GM19238 (cell line): Measurements from ENCODE around the gene GALNT9.

ENCODE experiments used
- DNase-seq: peaks from one replicate; pipeline ENCODE4 v3.0.0; 2011; ENCODE audit warnings: low spot score; ENCODE audit not compliant: insufficient read length

GALNT9 gene

DNA sequence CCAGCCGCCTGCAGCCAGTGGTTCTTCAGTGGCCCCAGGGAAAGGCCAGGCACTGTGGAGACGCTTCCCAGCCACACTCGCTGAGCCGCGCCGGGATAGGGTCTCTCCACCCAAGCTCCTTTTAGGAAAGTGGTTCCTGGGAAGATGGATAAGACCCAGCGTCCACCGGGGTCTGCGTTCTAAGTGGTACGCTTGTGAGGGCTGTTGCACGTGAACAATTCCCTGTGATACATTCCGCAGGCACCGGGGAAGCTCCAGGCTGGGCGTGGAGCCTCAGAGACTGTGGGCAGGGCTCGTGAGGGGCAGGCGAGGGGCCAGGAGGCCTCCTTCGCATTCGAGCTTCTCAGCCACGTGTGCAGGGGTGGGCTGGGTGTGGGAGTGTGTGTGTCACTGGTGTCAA lies 48.4 kb downstream of the GALNT9 start:
- no peak for DNase-seq

DNA sequence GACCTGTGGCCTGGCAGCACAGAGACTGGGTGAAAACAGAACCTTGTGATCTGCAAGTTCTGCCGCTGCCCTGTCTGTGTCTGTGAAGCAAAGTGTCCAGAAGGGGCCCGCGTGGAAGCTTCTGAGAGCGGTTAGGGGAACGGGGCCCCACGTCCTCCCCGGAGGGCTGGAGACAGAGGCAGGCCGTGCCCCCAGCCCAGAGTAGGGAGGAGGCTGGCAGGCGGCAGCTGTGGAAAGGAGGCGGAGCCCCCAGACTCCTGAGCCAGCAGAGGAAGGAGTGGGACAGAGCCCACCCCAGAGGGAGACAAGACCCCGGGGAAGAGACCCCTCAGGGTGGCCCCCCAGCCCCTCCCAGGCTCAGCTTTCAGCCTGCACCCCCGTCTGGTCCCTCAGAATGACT lies 49.0 kb downstream of the GALNT9 start:
- DNase-seq: no peak

DNA sequence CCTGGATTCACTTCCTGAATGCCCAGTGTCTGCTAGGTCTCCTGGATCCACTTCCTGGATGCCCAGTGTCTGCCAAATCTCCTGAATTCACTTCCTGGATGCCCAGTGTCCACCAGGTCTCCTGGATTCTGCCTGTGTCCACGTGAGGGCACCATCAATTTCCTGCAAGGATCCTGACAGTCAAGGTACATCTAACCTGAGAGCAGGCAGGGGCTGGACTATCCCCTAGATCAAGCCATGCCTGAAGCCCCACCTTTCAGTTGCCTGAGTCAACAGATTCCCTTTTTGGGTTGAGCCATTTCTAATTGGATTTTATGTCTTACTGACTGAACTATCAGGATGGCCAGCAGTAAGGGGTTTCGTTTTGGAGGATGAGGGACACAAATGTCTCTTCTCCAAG lies 49.5 kb downstream of the GALNT9 start:
- DNase-seq: no peak

DNA sequence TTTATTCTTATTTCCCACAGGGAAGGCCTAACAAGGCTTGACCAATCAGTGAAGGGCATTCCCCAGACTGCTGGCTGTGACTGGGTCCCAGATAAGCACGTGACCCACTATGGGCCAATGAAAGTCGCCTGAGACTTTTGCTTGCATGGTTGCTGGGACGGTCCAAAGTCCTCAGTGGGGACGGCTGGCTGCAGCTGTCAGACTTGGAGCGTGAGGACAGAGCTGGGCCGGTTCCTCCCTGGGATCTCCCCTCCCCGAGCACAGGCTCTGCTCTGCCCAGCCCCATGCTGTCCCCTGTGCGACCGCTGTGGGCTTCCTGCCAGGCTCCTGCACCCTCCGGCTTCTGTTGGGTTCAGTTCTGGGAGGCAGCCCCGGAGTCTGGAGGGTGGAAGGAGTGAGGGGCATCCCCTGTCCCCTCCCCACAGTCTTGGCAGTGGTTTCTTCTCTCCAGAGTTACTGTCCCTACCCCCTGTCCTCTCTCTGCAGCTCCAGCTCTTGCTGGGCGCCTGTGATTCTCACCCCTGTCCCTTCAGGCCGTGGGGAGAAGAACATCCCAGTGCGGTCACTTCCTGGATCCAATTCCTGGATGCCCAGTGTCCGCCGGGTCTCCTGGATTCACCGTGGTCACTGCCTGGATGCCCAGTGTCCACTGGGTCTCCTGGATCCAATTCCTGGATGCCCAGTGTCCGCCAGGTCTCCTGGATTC lies 50.1 kb downstream of the GALNT9 start:
- no peak for DNase-seq

DNA sequence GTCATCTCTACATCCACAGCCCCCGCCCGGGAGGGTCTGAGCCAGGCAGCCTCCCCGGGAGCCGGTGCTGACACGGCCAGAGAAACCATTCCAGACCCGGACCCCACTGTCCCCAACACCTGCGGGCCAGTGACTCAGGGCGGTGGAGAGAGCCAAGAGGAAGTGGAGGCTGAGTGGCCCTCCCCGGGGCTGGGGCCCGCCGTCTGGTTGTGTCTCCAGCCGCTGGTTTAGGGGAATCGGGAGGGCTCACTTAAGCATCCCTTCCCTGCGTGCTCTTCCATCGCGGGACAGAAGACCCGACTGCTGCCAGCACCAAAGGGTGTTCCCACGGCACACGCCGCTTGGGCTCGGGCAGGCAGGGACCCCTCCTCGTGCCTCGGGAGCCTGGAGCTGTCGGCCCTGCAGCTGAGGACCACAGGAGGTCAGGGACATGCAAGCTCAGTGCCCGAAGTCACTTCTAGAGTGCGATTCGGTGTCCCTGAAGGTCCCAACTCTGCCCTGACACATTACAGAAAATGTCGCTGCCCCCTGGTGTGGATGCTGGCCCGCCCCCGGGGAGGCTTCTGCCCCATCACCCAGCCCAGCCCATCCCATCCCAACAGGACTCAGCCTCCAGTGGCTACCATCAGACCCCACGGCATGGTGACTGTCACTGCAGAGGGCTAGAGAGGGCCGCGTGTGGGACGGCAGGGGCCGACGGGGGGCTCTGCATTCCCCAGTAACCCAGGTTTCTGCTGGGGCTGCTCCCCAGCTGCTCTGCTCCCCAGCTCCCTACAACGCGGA lies 50.8 kb downstream of the GALNT9 start:
- DNase-seq: no peak

DNA sequence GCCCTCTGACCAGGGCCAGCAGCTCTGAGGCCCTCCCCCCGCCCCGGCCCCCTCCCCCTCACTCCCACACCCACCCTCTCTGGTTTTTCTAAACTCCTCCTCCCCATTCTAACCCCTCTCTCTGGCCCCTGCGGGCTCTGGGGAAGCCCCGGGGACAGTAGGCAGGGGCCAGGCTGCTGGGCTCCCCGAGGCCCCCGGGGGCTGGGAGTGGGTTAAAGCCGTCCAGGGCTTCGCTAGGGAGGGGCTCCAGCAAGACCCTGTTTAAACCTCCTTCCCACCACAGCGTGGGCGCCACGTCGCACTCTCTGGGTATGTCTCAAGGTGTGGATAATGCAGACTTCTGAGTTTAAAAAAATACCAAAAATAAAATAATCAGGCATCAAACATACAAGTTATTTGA lies 51.4 kb downstream of the GALNT9 start:
- DNase-seq: no peak

DNA sequence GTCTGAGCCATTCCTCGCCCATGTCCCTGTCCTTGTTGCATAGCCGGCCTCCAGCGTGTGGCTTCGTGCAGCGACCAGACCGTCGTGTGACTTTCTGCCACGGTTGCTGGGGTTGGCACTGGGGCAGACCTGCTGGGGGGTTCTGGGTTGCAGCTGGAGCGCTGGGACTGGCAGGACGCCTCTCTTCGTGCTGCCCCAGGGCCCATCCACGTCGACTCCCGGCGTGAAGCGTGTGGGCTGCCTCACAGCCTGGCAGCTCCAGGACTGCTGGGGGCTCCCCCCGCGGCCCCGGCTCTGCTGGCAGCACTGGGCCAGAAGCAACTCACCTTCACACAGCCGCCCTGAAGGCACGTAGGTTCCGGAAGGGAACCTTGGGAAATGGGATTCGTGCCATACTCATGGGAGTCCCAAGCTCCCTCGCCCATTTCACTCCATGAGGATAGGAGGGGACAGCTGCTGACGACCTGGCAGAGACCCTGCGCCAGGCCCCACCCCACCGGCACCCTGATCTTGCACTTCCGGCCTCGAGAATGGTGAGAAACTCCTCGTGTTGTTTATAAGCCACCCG lies 51.9 kb downstream of the GALNT9 start:
- DNase-seq: no peak

DNA sequence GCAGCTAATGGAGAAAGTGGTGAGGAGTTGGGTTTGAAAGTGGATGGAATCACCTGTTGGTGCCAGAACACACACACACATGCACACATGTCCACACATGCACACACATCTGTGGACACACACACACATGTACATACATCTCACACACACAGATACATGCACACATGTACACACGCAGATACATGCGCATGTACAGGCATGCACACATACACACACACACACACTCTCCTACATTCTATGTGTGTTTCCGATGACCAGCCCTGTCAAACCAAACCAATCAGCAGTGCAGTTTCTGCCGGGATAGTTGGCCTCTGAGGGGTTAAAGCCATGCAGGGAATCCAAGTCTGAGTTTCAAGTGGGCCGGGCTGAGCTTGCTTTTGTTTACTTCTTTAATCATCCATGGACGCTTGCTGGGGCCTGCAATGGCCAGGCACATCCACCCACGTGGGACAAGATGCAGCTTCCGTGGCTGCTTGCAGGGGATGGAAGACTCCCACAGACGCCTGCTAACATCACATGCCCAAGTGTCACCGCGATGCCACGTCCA lies 52.5 kb downstream of the GALNT9 start:
- no peak for DNase-seq

DNA sequence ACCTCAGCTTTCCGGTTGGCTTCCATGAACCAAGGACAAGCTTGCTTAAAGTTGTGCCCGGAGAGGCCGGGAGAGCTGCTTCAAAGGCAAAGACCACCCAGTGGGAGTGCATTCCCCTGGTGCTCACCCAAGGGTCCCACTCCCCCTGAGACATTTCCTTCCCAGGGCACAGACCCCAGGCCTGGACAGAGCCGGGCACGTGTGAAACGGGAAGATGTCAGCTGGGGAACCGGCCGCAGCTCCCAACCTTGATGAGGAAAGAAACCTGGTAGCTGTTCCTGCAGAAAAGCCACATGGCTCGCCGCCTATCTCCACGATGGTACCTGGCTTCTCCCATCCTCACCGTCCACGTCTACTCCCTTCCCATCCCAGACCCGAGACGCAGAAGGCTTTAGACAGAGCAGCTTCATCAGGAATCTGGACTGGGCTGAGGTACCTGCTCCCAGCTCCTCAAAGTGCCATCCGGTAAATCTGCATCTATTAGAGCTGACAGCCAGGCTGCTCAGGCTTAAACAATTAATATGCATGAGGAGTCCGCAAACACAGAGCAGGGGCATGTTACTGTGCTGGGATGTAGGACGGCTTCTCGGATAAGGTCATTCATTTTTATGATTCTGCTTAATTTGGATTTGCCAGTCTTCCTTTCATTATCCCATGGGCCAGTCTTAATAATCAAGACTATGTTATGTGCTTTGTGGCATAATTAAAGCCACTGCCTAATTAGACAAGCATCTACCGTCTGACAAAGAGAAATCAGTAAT lies 53.1 kb downstream of the GALNT9 start:
- no peak for DNase-seq

DNA sequence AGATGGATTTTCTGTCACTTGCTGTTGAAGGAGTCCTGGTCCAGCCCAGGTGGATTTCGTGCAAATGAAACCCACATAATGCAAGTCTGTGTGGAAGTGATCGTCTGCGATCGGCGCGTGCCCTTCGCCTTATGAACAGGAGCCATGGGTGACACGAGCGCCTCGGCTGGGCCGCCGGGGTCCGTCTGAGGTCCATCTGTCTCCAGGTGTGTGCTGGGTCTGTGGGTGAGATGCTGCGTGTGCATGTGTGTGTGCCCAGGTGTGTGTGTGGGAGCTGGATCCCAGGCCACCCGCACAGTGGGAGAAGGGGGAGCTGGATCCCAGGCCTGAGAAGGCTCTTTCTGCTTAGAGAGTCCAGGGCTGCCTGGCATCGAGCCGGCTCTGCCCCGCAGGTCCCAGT lies 53.8 kb downstream of the GALNT9 start:
- no peak for DNase-seq

DNA sequence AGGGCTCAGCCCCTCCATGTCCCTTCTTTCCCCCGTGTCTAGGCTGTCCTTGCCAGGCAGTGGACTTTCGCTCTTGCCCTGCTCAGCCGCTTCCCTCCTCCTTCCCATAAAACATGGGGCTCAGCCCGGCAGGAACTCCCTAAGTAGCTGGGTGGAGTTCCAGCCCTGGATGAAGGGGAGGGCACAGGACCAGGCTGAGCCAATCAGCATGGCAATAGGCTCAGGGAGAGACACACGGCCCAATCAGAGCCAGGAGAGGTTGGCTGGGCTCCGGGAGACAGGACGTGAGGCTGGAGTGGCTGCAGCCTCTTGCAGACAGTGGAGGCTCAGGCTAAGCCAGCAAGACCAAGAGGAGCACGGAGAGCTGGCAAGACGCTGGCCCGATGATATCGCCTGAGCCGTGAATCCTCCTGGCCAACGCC lies 54.3 kb downstream of the GALNT9 start:
- DNase-seq: no peak

DNA sequence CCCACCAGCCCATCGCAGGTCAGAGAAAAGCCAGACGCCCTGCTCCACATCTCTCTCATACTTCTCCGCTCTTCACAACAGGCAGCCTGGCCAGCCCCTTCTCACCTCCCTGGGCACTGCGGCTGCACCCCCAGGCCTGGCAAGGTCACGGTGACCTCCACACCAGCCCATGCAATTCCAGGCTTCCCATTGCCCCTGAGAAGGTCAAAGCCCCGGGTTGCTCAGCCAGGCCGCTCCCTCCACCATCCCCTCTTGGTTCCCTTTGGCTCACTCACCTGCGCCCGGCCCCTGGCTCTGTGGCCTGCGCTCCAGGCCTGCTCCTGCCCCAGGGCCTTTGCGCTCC lies 55.4 kb downstream of the GALNT9 start:
- no peak for DNase-seq

DNA sequence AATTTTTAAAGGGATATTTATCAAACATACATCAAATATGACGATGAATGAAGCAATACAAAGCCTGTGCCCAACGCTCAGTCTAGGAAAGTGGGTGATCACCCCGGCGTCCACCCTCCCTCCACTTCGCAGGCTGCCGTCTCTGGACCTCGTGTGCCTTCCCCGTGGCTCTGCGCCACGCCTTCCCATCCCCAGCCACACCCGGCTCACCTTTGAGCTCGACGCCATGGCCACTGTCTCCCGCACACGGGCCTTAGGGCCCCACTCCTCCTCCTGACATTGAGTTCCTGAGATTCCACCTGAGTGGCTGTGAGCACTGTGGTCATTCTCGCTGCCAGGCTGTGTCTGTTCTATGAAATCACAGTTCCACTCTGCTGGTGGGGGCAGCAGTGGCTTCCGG lies 56.7 kb downstream of the GALNT9 start:
- DNase-seq: no peak

DNA sequence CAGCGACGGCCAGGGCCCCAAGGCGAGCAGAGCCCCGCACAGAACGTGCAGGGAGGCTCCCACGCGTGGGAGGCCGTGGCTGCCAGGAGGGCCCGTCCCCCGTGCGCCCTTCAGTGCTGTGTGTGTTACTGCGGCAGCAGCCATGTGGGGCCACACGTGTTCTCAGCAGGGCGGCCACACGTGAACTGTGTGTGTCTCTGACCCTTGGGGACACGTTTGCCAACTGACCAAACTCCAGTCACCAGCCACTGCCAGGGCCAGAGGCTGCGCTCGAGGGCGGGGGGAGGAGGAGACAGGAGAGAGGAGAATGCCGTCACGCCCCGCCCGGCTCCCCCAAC lies 57.7 kb downstream of the GALNT9 start:
- DNase-seq: no peak

DNA sequence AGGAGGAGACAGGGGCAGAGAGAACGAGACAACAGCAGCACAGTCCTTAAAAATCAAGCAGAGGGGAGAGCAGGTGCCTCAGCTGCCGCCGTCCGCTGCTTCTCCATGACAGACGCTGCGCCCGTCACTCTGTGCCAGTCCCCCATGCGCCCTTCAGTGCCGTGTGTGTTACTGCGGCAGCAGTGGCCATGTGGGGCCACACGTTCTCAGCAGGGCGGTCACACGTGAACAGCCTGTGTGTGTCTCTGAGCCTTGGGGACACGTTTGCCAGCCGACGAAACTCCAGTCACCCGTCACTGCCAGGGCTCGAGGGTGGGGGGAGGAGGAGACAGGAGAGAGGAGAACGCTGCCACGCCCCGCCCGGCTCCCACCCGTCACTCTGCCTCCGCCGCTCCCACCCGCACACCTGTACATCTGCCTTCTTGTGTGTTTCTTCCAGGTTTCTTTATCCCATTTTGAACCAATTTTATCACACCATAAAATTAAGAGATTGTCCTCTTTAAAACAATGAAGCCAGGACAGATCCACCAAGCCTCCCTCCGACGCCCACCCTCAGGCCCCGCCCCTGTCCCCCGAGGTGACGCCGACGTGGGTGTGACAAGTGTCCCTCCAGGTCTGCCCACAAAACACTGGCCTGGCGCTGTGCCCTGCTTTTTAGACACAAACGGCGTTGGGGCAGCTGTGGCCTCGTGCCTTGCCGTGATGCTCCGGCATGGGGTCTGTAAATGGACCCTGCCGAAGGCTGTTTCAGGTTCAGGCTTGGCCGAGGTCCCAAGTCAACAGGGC lies 58.2 kb downstream of the GALNT9 start:
- no peak for DNase-seq

DNA sequence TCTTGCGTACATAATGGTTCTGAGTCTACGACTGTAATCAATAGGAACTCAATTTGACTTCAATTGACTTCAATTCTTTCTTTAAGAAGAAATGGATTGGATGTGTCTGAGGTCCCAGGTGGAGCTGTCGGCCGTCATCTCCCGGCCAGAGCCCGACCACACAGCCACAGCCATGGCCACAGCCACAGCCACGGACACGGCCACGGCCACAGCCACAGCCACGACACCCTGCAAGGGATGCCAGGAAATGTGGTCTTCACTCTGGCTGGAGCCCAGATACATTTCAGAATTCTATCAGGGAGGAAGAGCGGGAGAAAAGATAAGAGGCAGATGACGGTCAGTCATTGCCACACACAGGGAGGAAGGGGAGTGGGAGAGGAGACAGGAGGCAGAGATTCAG lies 58.9 kb downstream of the GALNT9 start:
- DNase-seq: no peak

DNA sequence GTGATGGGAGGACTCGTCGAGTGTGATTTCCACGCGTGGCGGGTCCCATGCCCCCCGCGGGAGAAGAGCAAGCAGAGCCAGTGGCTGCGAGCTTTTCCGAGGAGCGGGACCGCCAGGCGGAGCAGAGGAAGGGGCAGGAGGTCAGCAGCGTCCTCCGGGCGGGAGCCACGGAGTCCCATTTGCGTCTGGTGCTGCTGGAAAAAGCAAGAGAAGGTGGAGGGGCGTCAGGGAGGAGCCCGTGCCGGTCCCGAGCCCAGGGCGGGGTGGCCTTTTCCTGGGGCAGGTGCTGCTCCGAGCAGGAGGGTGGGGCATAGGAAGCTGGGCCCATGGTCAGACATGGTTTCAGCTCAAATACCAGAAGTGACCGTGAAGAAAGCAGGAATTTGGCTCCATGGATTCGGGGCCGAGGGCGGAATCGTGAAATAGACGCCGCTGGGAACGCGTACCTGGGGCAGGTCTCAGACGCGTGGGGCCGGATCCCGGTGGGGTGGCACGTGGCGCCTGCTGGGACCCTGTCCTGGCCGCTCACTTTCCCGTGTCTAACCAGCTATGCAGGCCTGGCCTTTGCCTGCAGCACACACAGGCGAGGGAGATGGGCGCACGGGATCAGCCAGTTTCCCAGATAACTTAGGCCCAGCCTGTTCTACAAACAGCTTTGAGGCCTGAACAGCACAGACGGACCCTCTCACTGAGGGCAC lies 60.0 kb downstream of the GALNT9 start:
- no peak for DNase-seq

DNA sequence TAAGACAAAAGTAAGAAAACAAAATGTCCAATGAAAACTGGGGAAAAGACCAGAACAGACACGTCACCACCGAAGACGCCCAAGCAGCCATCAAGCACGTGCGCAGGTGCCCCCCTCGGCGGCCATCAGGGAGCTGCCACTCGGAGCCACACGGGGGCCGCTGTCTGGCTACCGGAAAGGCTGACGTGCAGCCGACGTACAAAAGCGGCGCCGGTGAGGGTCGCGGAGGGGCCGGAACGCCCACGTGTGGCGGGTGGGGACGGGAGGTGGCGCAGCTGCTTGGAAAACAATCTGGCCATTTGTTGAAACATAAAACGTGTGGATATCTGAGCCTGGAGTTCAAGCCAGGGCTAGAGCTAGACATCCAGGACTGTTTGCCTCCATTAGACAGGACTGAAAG lies 60.7 kb downstream of the GALNT9 start:
- no peak for DNase-seq

DNA sequence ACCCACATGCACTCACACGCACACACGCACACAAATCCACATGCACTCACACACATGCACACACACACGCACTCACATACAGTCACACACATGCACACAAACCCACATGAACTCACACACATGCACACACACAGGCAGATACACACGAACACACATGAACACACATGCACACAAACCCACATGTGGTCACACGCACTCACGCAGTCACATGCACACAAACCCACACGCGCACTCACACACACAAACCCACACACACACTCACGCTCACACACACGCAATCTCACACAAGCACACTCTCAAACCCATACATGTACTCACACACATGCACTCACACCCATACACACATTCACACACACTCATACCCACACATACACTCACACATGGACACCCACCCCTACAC lies 61.5 kb downstream of the GALNT9 start:
- no peak for DNase-seq

DNA sequence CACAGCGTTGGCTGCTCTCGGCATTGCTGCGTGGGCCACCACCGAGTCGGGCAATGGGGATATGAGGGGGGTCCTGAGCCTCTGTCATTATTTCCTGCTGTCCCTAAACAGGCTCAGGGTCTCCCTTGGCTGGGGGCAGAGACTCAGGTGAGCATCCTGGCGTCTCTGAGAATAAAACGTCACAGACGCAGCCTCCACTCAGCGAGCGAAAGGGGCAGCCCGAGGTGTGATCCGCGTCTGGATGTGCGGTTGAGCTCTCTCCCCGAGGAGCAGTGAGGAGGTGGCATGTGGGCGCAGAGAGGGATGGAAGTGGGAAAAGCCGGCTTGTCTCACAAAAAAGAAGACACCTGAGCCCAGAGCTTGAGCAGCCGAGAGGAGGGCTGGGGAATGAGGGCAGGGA lies 62.6 kb downstream of the GALNT9 start:
- DNase-seq: no peak

DNA sequence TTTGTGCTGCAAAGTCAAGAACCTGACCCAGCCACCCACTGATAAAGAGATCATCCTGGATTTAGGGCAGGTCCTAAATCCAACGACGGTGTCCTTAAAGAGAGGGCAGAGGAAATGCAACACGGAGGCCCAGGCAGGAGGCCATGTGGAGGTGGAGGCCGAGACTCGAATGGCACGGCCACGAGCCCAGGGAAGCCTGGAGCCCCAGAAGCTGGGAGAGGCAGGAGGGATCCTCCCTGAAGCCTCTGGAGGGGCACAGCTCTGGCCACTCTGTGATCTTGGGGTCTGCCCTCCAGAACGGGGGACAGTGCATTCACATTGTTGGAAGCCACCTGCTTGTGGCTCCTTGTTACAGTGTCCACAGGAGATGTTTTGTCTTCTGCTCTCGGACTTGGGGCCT lies 63.0 kb downstream of the GALNT9 start:
- DNase-seq: no peak
